SK-N-SH (cell line): ENCODE measurements around the gene AGFG2. TPM values are rescaled to one million over a fixed set of nuclear protein-coding genes. Genes with fewer than 3 reads are reported as not detected.
A peak's percentile ranks its signal among the peaks of the same experiment; 100 is the strongest.

Experiments
- CTCF ChIA-PET: fragments of 300-600, 350-600 bp; formaldehyde crosslinking; extraction: SDS; loops from one replicate; lab custom pipeline; 2021; lab: Yijun Ruan, JAX
- POLR2A ChIA-PET: fragments of 350-600 bp; sonication (Branson Sonifier 250); formaldehyde crosslinking; extraction: SDS; loops from one replicate; lab custom pipeline; 2020; ENCODE audit warnings: antibody characterized with exemption, inconsistent platforms; lab: Yijun Ruan, JAX
- DNase-seq: peaks from one replicate; pipeline ENCODE4 v3.0.0; 2012
- H2AFZ ChIP-seq: fragments of 200-600 bp; sonication (generic); 2 replicates; pipeline ENCODE4 v1.8.1; 2016; ENCODE audit warnings: antibody characterized with exemption, mild to moderate bottlenecking, low read depth
- H3F3A ChIP-seq: fragments of 200-600 bp; sonication (generic); replicated peaks from 2 replicates; pipeline ENCODE3; 2016; ENCODE audit warnings: antibody characterized with exemption, mild to moderate bottlenecking; ENCODE audit not compliant: insufficient read depth
- H3K27ac ChIP-seq, 2 experiments: fragments of 200-500 bp in 1 of 2; fragments of 200-600 bp in 1 of 2; sonication (Bioruptor generic) in 1 of 2; sonication (generic), shearing (Covaris generic) in 1 of 2; 2 replicates each; pipeline versions ENCODE4 v1.5.1 to v1.6.1; 2014 to 2016; ENCODE audit warnings: low read depth in 2 of 2, inconsistent platforms in 1 of 2, low read length in 1 of 2, mild to moderate bottlenecking in 1 of 2, mixed read lengths in 1 of 2
- H3K27me3 ChIP-seq: fragments of 200-600 bp; sonication (generic), shearing (Covaris generic); 2 replicates; pipeline ENCODE4 v1.6.1; 2016; ENCODE audit warnings: mixed run types; ENCODE audit not compliant: insufficient read depth
- H3K36me3 ChIP-seq, 2 experiments: fragments of 200-500 bp in 1 of 2; fragments of 200-600 bp in 1 of 2; sonication (Bioruptor generic) in 1 of 2; sonication (generic) in 1 of 2; replicated peaks in 1 of 2; 2 replicates each; pipeline versions ENCODE3 to v1.5.1; 2014 to 2016; ENCODE audit warnings: low read length in 1 of 2, mild to moderate bottlenecking in 1 of 2; ENCODE audit not compliant: insufficient read depth in 2 of 2, control insufficient read depth in 1 of 2
- H3K4me1 ChIP-seq, 2 experiments: fragments of 200-500 bp in 1 of 2; fragments of 200-600 bp in 1 of 2; sonication (Bioruptor generic) in 1 of 2; sonication (generic), shearing (Covaris generic) in 1 of 2; 2 replicates each; pipeline versions ENCODE4 v1.5.1 to v1.6.1; 2014 to 2016; ENCODE audit warnings: low read depth in 1 of 2, low read length in 1 of 2, mixed run types in 1 of 2; ENCODE audit not compliant: insufficient read depth in 2 of 2, control insufficient read depth in 1 of 2
- H3K4me2 ChIP-seq: fragments of 200-600 bp; sonication (generic), shearing (Covaris generic); 2 replicates; pipeline ENCODE4 v1.6.1; 2017; ENCODE audit warnings: mixed run types
- H3K4me3 ChIP-seq, 2 experiments: fragments of 200-500 bp in 1 of 2; fragments of 200-600 bp in 1 of 2; sonication (Bioruptor generic) in 1 of 2; sonication (generic), shearing (Covaris generic) in 1 of 2; 2 replicates each; pipeline versions ENCODE4 v1.5.1 to v1.8.1; 2014 to 2016; ENCODE audit warnings: low read depth in 2 of 2, inconsistent platforms in 1 of 2, low read length in 1 of 2, mild to moderate bottlenecking in 1 of 2, mixed read lengths in 1 of 2, moderate library complexity in 1 of 2
- H3K79me2 ChIP-seq: fragments of 200-600 bp; sonication (generic); 2 replicates; pipeline ENCODE4 v1.8.1; 2017; ENCODE audit warnings: mild to moderate bottlenecking; ENCODE audit not compliant: insufficient read depth
- H3K9ac ChIP-seq: fragments of 200-600 bp; sonication (generic); 2 replicates; pipeline ENCODE4 v1.6.1; 2017; ENCODE audit warnings: mixed run types
- H3K9me2 ChIP-seq: fragments of 200-600 bp; sonication (generic); 2 replicates; pipeline ENCODE4 v1.6.1; 2017; ENCODE audit warnings: mixed run types
- H3K9me3 ChIP-seq: fragments of 200-600 bp; sonication (generic); 2 replicates; pipeline ENCODE4 v1.6.1; 2017; ENCODE audit warnings: mixed run types, mild to moderate bottlenecking, moderate library complexity
- H4K20me1 ChIP-seq: fragments of 200-600 bp; sonication (generic); 2 replicates; pipeline ENCODE4 v1.6.1; 2017; ENCODE audit warnings: mild to moderate bottlenecking, mixed run types; ENCODE audit not compliant: insufficient read depth
- ELF1 ChIP-seq: IDR thresholded peaks from 2 replicates; pipeline ENCODE4 v1.4.0; 2012
- EP300 ChIP-seq, 2 experiments: IDR thresholded peaks; 2 replicates each; pipeline versions ENCODE4 v1.4.0 to v1.6.1; 2012; ENCODE audit warnings: borderline replicate concordance in 1 of 2, low read depth in 1 of 2, low read length in 1 of 2
- FOSL2 ChIP-seq: IDR thresholded peaks from 2 replicates; pipeline ENCODE4 v1.4.0; 2012; ENCODE audit warnings: low read depth, mild to moderate bottlenecking, moderate library complexity, borderline replicate concordance
- FOXJ3 ChIP-seq: sonication (generic); formaldehyde crosslinking; IDR thresholded peaks from 2 replicates; pipeline ENCODE4 v1.5.1; 2020; ENCODE audit warnings: mild to moderate bottlenecking, missing genetic modification reagents
- GATA2 ChIP-seq: sonication (generic); formaldehyde crosslinking; IDR thresholded peaks from 2 replicates; pipeline ENCODE4 v1.5.0; 2020; ENCODE audit warnings: mild to moderate bottlenecking, missing genetic modification reagents
- IRF3 ChIP-seq: fragments of 150-350 bp; IDR thresholded peaks from 2 replicates; pipeline ENCODE4 v1.6.1; 2016; ENCODE audit warnings: mild to moderate bottlenecking, low read depth, low read length
- MEF2A ChIP-seq: IDR thresholded peaks from 2 replicates; pipeline ENCODE4 v1.4.0; 2012; ENCODE audit warnings: low read depth, borderline replicate concordance
- MXI1 ChIP-seq: IDR thresholded peaks from 2 replicates; pipeline ENCODE4 v1.6.1; 2012; ENCODE audit warnings: mild to moderate bottlenecking, low read depth, low read length, improper control_type of control experiment
- NFIC ChIP-seq: IDR thresholded peaks from 2 replicates; pipeline ENCODE4 v1.4.0; 2012; ENCODE audit warnings: borderline replicate concordance
- RXRA ChIP-seq: IDR thresholded peaks from 2 replicates; pipeline ENCODE4 v1.4.0; 2012; ENCODE audit warnings: low read depth, mild to moderate bottlenecking, borderline replicate concordance
- TEAD4 ChIP-seq: IDR thresholded peaks from 2 replicates; pipeline ENCODE4 v1.4.0; 2012; ENCODE audit warnings: mild to moderate bottlenecking, borderline replicate concordance; ENCODE audit not compliant: insufficient read depth
- USF2 ChIP-seq: fragments of 150-350 bp; IDR thresholded peaks from 2 replicates; pipeline ENCODE4 v1.6.1; 2017; ENCODE audit warnings: antibody characterized with exemption, low read length, low read depth, borderline replicate concordance
- YY1 ChIP-seq: IDR thresholded peaks from 2 replicates; pipeline ENCODE4 v1.4.0; 2012; ENCODE audit warnings: low read depth, mild to moderate bottlenecking
- ZBTB33 ChIP-seq: IDR thresholded peaks from 2 replicates; pipeline ENCODE4 v1.4.0; 2012; ENCODE audit warnings: low read depth, borderline replicate concordance
- WGBS: methylation state at CpG from one replicate; pipeline ENCODE4 v1.1.6; 2017; ENCODE audit warnings: low lambda C conversion rate; 5-methylcytosine and 5-hydroxymethylcytosine counted together
- polyA plus RNA-seq, 3 experiments: library from polyadenylated mRNA; depleted of rRNA; stranded (reverse); fragments of >200 nt; gene quantifications; 2 replicates each; pipeline ENCODE4 v1.2.3, GENCODE V29; 2012
- TF ChIP-seq, protein P1 (sequence below): IDR thresholded peaks from 2 replicates; pipeline ENCODE4 v1.4.0; 2012; ENCODE audit warnings: low read depth, borderline replicate concordance

AGFG2 gene
- polyA plus RNA-seq, 1 of the 3 experiments (the other 2 are of a cell fraction) = 23.1 TPM

DNA sequence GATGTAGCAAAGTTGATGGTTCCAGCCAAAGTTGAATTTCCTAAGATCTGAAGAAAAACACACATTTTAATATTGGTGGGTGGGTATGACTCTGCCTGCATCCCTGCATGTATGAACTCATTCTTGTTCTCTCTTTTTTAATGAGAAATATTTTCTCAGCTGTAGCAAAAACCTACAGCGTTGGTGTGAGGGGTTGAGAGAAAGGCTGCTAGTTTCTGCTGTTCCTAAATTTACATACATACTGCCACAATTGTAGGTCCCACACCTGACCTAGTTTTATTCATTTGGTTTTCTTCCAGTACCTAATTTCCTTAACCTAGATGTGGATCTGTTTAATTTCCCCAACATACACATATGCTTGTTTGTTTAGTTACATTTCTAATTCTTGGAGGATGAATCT is 4.6 kb downstream of the AGFG2 start (continued):
- no peak for TF ChIP-seq IRF3
- no peak for TF ChIP-seq FOSL2
- no peak for TF ChIP-seq YY1
- no peak for TF ChIP-seq RXRA
- no peak for TF ChIP-seq NFIC

DNA sequence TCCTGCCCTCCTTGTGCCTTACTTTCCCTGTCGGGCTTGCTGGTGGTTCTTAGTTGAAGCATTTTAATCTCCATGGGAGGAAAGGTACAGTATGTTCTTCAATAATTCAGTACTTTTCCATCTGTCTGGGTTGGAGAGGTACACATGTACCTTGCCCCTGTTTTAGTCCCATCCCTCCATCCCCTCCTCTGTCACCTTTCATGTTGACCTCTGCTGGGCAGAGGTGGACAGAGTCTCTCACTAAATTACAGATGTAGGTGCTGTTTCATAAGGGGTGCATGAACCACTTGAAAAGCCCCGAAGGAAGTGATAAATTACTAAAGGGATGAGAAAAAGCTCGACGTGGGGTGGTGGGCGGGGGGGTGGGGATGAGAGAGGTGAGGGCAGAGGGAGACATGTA is 5.4 kb downstream of the AGFG2 start:
- DNase-seq = no peak
- H3K27me3 ChIP-seq = no peaks in the 10 kb centered on the region
- POLR2A ChIA-PET = interaction anchor here (0.6 to 0.7 kb wide), 2 partner anchors 26 to 54 kb away, joined by 3 read pairs; no protein-coding TSS in a partner anchor
- no peak overlapping the region for H3K9ac ChIP-seq
- no peaks in the 10 kb centered on the region for H3K9me2 ChIP-seq
- TF ChIP-seq USF2 (no peak), IRF3 (no peak), RXRA (no peak), YY1 (no peak), FOXJ3 (CRISPR knock-in tag) (no peak), TEAD4 (no peak), NFIC (no peak), MXI1 (no peak), ZBTB33 (no peak), MEF2A (no peak), GATA2 (CRISPR knock-in tag) (no peak), ELF1 (no peak), EP300 (IDR thresholded peaks at IDR 0.05; ENCODE audit: borderline replicate concordance in 1 of 2, low read depth in 1 of 2, low read length in 1 of 2) (no peak)
- TF ChIP-seq, protein P1, sequence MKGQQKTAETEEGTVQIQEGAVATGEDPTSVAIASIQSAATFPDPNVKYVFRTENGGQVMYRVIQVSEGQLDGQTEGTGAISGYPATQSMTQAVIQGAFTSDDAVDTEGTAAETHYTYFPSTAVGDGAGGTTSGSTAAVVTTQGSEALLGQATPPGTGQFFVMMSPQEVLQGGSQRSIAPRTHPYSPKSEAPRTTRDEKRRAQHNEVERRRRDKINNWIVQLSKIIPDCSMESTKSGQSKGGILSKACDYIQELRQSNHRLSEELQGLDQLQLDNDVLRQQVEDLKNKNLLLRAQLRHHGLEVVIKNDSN = no peak
- H2AFZ ChIP-seq = no peak overlapping the region
- H3K36me3 ChIP-seq = peaks cover 0 to 3% of the 10 kb centered on the region in 2 experiments
- no peaks in the 10 kb centered on the region for H4K20me1 ChIP-seq
- H3K4me2 ChIP-seq = no peak overlapping the region; the same call in 1 of the 2 replicates
- peaks cover 27% of the 10 kb centered on the region; the same call in 1 of the 2 replicates for H3K79me2 ChIP-seq
- no peaks in the 10 kb centered on the region for H3K9me3 ChIP-seq
- no peak overlapping the region for H3K4me3 ChIP-seq
- H3K27ac ChIP-seq = peak overlapping the region; percentile 89; a peak in 3 of 4 replicates
- 82% methylated on average over 5 of the region's 5 CpGs for WGBS
- peaks cover 40 to 48% of the 10 kb centered on the region in 2 experiments for H3K4me1 ChIP-seq
- H3F3A ChIP-seq = peaks cover 36% of the 10 kb centered on the region
- CTCF ChIA-PET = interaction anchor here (1.2 to 19.1 kb wide), 8 partner anchors 17 to 90 kb away, joined by 3 to 353 read pairs (median 7); partner anchors contain the start of genes MOSPD3 and NYAP1
